Loucy (cell line): ENCODE results near the gene UBN1.

Experiments
- H2AFZ ChIP-seq: fragments of 200-600 bp; sonication (generic); 2 replicates; pipeline ENCODE4 v1.6.0; 2016; ENCODE audit warnings: antibody characterized with exemption, mild to moderate bottlenecking, low read length, moderate library complexity
- H3F3A ChIP-seq: fragments of 200-600 bp; 2 replicates; pipeline ENCODE4 v1.6.0; 2016; ENCODE audit warnings: antibody characterized with exemption, low read depth, mild to moderate bottlenecking
- H3K27me3 ChIP-seq: fragments of 200-600 bp; sonication (generic); 2 replicates; pipeline ENCODE4 v1.6.1; 2014; ENCODE audit warnings: low read length, mild to moderate bottlenecking; ENCODE audit not compliant: insufficient read depth, poor library complexity, severe bottlenecking
- H3K36me3 ChIP-seq: fragments of 200-600 bp; sonication (generic); 2 replicates; pipeline ENCODE4 v1.6.1; 2016; ENCODE audit warnings: low read length; ENCODE audit not compliant: insufficient read depth
- H3K4me1 ChIP-seq: fragments of 200-600 bp; sonication (generic); 2 replicates; pipeline ENCODE4 v1.5.1; 2014; ENCODE audit warnings: low read length, mild to moderate bottlenecking; ENCODE audit not compliant: insufficient read depth, poor library complexity, severe bottlenecking
- H3K4me2 ChIP-seq: fragments of 200-600 bp; sonication (generic); 2 replicates; pipeline ENCODE4 v1.6.0; 2014; ENCODE audit warnings: antibody characterized with exemption, low read length, low read depth, mild to moderate bottlenecking; ENCODE audit not compliant: poor library complexity, severe bottlenecking
- H3K4me3 ChIP-seq: fragments of 200-600 bp; sonication (generic); 2 replicates; pipeline ENCODE4 v1.5.1; 2014; ENCODE audit warnings: low read length, mild to moderate bottlenecking, mixed read lengths; ENCODE audit not compliant: poor library complexity, severe bottlenecking
- H3K79me2 ChIP-seq: fragments of 200-600 bp; sonication (generic); 2 replicates; pipeline ENCODE4 v1.6.1; 2014; ENCODE audit warnings: low read length; ENCODE audit not compliant: insufficient read depth
- H3K9ac ChIP-seq: fragments of 200-600 bp; sonication (generic); 2 replicates; pipeline ENCODE4 v1.6.0; 2014; ENCODE audit warnings: mild to moderate bottlenecking, low read depth, low read length, moderate library complexity; ENCODE audit not compliant: poor library complexity, severe bottlenecking
- H3K9me2 ChIP-seq: fragments of 200-600 bp; sonication (generic); replicated peaks from 2 replicates; pipeline ENCODE4 v1.6.1; 2016; ENCODE audit warnings: low read depth, low read length, mixed read lengths
- H3K9me3 ChIP-seq: fragments of 200-600 bp; sonication (generic); 2 replicates; pipeline ENCODE4 v1.6.1; 2014; ENCODE audit warnings: mild to moderate bottlenecking, antibody characterized with exemption, low read length, low read depth; ENCODE audit not compliant: insufficient read depth
- H4K20me1 ChIP-seq: fragments of 200-600 bp; sonication (generic); 2 replicates; pipeline ENCODE4 v1.6.0; 2014; ENCODE audit warnings: antibody characterized with exemption, low read length, mild to moderate bottlenecking; ENCODE audit not compliant: insufficient read depth, poor library complexity, severe bottlenecking
- EZH2phosphoT487 ChIP-seq: fragments of 200-600 bp; IDR thresholded peaks from 2 replicates; pipeline ENCODE4 v1.6.1; 2018; ENCODE audit warnings: antibody characterized with exemption, mild to moderate bottlenecking, moderate library complexity, borderline replicate concordance
- TF ChIP-seq, protein P1 (sequence below): fragments of 200-600 bp; sonication (generic); conservative IDR thresholded peaks from 2 replicates; pipeline ENCODE4 v1.5.1; 2014; ENCODE audit warnings: mild to moderate bottlenecking, antibody characterized with exemption, low read length

Gene UBN1

DNA sequence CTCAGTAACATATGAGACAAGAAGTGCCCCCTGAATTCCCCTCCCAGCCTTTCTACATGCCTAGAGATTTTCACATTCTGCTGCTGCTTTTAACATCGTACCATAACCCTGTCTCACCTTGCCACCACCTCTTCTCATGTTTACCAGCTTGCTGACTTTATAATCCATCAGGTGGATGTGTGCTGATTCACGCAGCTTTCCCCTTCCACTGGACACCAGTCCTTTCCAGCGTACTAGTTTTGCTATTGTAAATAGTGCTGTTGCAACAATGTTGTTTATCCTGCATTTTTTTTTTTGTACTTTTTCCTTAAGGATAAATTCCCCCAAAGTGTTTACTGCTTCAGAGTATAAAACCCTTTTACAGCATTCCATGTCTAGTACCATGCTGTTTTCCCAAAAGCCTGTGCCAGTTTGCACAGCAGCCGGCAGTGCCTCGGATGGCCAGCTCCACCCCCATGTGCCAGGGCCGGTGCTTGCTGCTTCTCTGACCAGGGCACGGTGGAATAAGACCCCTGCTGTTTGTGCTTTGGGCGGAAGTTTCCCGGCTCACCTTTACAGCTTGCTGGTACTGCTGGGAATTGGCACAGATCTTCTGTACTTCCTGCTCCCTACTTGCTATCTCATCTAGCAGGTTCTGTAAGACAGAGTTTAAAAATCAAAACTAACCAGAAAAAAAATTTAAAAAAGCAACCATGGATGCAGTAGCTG is 41.3 kb downstream of the UBN1 start:
- H3K4me3 ChIP-seq, result no peak overlapping the region
- no peaks in the 10 kb centered on the region for H3K27me3 ChIP-seq
- H3K4me2 ChIP-seq, result no peak overlapping the region
- H4K20me1 ChIP-seq, result no peaks in the 10 kb centered on the region
- no peak overlapping the region for H2AFZ ChIP-seq
- no peaks in the 10 kb centered on the region for H3K4me1 ChIP-seq
- H3F3A ChIP-seq, result no peaks in the 10 kb centered on the region
- H3K9me2 ChIP-seq, result no peaks in the 10 kb centered on the region
- H3K79me2 ChIP-seq, result no peaks in the 10 kb centered on the region
- no peaks in the 10 kb centered on the region; the same call in 1 of the 2 replicates for H3K36me3 ChIP-seq
- H3K9ac ChIP-seq, result no peak overlapping the region
- no peaks in the 10 kb centered on the region for H3K9me3 ChIP-seq
- TF ChIP-seq, protein P1, sequence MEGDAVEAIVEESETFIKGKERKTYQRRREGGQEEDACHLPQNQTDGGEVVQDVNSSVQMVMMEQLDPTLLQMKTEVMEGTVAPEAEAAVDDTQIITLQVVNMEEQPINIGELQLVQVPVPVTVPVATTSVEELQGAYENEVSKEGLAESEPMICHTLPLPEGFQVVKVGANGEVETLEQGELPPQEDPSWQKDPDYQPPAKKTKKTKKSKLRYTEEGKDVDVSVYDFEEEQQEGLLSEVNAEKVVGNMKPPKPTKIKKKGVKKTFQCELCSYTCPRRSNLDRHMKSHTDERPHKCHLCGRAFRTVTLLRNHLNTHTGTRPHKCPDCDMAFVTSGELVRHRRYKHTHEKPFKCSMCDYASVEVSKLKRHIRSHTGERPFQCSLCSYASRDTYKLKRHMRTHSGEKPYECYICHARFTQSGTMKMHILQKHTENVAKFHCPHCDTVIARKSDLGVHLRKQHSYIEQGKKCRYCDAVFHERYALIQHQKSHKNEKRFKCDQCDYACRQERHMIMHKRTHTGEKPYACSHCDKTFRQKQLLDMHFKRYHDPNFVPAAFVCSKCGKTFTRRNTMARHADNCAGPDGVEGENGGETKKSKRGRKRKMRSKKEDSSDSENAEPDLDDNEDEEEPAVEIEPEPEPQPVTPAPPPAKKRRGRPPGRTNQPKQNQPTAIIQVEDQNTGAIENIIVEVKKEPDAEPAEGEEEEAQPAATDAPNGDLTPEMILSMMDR, result no peak
- no peak for TF ChIP-seq EZH2phosphoT487

DNA sequence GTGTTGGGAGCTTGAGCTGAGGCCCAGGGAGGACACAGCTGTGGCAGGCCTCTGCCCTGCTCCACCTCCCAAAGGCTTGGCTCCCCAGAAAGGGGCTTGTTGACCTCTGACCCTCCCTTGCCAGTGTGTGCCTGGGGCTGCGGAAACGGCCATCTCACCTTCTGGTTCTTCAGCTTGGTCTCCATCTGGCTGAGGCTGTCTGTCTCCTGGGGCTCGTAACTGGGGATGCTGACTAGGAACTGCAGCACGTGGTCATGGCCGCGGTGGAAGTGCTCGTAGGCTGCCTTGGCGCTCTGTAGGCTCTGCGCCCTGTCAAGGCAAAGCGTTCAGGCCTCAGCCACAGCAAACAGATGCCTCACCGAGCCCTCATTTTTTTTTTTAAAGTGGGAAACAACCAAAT is 42.7 kb downstream of the UBN1 start:
- TF ChIP-seq EZH2phosphoT487, result no peak
- TF ChIP-seq, protein P1, result no peak
- Histone ChIP-seq H3K79me2 (no peaks in the 10 kb centered on the region), H3F3A (no peaks in the 10 kb centered on the region), H3K4me2 (no peak overlapping the region), H3K4me1 (no peaks in the 10 kb centered on the region), H3K4me3 (no peak overlapping the region), H4K20me1 (no peaks in the 10 kb centered on the region), H3K27me3 (no peaks in the 10 kb centered on the region), H2AFZ (no peak overlapping the region), H3K9me2 (no peaks in the 10 kb centered on the region), H3K9ac (no peak overlapping the region), H3K36me3 (no peaks in the 10 kb centered on the region), H3K9me3 (no peaks in the 10 kb centered on the region)

DNA sequence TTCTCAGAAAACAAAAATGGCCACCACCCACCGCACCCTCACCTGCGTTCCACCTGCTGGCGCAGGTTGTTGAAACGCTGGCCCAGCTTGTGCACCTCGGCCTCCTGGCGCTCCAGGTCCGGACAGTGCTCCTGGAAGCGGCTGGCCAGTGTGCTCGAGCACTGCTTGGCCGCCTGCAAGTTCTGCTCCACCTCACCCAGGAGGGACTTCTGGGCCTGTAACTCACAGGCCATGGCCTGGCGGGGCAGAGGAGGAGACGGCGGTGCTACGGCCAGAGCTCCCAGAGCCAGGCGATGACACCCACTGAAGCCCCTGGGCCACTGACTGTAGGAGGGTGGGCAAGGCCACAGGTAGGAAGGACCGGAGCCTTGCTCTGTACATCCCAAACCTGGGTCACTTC is 43.4 kb downstream of the UBN1 start:
- no peaks in the 10 kb centered on the region for H3K79me2 ChIP-seq
- no peak overlapping the region for H3K4me2 ChIP-seq
- H3K27me3 ChIP-seq, result no peaks in the 10 kb centered on the region
- no peaks in the 10 kb centered on the region for H3K4me1 ChIP-seq
- no peak overlapping the region for H2AFZ ChIP-seq
- no peak overlapping the region for H3K9ac ChIP-seq
- H4K20me1 ChIP-seq, result no peaks in the 10 kb centered on the region
- H3K9me2 ChIP-seq, result no peaks in the 10 kb centered on the region
- no peak overlapping the region for H3K4me3 ChIP-seq
- no peaks in the 10 kb centered on the region for H3K9me3 ChIP-seq
- no peaks in the 10 kb centered on the region for H3K36me3 ChIP-seq
- H3F3A ChIP-seq, result no peaks in the 10 kb centered on the region
- no peak for TF ChIP-seq EZH2phosphoT487
- TF ChIP-seq, protein P1, result no peak
